NOMO-1 treated with dmso at 0.1 percent for 144 hours (cell line): ENCODE data around the gene CDX1.

Experiments
- DNase-seq: peaks from one replicate; lab custom pipeline; 2025; ENCODE audit not compliant: unreplicated experiment; lab: John Stamatoyannopoulos, UW

Gene CDX1

DNA sequence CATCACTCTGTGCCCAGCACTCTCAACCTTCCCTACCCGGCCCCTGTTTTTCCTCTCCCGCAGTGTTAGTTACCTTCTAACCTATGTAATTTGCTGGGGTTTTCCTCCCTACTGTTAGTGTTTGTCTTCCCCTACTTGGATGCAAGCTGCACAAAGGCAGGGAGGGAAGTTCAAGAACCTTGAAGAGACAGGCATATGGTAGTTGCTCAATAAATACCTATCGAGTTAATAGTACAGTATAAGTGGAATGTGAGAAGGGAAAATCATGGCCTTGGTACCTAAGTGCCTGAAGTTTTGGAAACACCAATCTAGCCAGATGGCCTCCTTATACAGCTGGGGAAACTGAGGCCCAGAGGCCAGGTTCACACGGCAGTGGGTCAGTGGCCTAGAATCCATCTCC lies 35.1 kb upstream of the CDX1 start:
- DNase-seq, result no peak

DNA sequence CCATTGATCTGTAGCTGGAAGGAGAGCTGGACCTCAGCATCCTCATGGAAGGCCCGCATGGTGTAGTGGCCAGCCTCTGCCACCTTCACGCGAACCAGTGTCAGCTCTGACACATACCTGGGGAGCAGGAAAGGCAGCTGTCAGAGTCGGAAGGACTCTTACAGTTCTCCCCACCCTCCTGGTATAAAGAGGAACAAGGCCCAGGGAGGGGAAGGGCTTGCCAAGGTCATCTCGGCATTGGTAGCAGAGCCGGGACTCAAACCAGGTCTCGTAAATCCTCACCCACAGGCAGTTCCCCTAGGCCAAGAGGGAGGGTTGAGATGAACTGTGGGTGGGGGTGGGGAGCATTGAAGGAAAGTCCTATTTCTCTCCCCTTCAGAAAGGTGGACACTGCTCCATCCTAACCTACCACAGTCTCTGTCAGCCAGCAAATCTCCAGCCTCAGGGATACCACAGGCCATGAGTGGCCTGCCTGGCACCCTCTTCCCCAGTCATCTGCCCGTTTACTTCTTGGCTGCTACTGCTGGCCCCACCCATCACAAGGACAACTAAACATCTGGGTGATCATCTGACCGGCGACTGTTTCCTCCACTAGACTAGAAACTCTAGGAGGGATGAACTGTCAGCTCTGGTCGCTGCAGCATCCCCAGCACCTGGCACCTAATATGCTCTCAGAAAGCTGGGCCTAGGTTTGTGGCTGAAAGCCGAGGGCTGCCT lies 34.4 kb upstream of the CDX1 start:
- peak; percentile 72 for DNase-seq

DNA sequence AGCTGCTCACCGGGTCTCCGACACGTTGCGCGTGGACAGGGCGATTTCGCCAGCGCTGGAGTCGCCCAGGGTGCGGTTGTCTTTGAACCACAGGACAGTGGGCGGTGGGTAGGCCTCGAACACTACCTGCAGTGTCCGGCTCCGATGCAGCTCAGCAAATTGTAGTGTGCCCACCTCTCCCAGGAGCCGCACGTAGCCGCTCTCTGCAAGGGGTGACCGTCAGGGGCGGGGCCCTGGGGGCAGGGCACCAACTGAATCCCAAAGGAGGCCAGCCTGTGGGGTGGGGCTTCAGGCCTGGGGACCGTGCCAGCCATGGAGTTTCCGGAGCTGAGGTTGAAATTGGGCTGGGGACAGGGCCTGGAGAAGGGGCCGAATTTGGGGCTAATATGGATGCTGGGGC lies 33.8 kb upstream of the CDX1 start:
- DNase-seq, result no peak

DNA sequence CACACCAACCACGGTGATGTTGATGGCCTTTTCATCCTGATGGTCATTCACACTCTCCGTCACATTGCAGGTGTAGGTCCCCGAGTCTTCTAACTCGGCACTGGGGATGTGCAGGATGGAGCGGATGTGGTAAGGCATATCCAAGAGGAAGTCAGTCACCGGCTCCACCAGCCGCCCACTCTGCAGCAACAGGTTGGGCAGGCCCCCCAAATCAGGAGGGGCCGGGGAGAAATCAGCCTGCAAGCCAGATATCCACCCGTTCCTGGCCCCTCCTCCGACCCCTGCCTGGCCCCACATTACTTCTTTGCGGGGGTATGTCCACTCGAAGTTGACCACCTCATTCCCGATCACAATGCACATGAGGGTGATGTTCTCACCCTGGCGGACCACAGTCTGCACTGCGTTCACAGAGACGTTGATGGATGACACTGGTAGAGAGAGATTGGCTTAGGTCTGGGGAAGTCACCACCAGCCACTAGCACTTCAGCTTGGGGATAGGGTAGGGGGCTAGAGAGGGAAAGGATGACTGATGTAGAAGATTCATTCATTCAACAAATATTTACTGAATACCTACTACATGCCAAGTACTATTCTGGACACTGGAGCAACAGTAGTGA lies 32.9 kb upstream of the CDX1 start:
- no peak for DNase-seq

GRCh38 chr5:150134198-150134588 lies 32.4 kb upstream of the CDX1 start:
- no peak for DNase-seq

DNA sequence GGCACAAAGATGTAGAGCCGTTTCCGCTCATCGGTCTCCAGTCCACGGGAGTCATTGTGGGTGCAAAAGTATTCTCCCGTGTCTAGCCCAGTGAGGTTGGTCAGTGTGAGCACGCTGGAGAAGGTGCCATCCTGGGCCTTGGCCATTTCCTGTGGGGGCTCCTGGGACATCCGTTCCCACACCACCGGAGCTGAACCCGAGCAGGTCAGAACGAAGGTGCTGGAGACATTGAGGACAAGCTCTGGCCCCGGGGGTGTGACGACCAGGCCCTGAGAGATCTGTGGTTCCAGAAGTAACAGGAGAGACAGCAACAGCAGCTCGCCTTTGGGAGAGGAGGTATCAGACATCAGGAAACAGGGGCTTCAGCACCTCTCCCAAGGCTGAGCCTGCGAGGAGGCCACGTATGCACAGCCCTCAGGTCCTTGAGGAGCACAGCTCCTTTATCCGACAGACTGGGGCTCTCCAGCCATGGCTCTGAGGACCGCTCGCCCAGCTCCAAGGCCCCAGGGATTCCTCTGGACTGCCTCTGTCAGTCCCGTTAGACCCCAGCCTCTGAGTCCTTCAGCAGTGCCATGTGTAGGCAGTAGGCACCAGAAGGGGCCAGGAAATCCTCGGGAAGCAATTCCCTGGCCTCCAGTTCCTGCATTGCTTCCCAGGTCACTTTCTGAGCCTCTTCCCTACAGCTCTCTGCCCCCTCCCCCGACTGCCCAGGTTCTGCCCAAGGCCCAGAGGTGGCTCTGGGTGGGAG lies 30.8 kb upstream of the CDX1 start:
- no peak for DNase-seq

DNA sequence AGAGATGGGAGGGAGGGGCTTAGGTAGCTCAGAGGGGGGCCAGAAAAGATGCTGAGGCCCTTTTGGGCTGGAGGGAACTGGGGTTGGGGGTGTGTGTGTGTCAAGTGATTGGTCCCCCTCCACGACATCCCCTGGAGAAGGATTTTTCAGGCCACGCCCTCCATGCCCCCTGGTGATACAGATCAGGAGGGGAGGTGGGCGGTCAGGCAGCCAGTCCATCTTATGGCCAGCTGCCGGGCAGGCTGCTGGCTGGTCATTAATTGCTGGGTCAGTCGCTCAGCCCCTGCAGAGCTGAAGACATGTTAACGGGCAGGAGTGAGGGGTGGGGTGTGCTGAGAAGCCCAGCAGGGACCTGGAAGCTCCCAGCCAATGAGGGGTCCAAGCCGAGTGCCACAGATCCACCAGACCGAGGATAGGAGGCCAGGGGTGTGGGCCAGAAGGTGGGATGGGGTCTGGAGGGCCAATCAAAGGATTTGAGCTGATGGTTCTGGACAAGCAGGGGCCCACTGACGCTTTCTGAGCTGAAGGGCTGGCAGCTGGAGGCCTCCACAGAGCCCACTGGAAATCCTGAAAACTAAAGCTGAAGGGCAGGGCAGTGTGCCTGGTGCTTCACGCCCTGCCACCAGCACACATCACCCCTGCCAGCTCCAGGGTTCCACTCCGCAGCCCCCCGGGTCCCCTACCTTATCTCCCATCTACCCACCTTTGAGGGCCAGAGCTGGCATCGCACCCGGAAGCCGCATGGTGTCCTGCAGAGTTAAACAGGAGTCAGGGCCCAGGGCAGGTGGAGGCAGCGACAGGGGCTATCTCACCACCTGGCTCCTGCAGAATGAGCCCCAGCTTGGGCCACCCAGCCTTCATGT lies 30.0 kb upstream of the CDX1 start:
- no peak for DNase-seq

DNA sequence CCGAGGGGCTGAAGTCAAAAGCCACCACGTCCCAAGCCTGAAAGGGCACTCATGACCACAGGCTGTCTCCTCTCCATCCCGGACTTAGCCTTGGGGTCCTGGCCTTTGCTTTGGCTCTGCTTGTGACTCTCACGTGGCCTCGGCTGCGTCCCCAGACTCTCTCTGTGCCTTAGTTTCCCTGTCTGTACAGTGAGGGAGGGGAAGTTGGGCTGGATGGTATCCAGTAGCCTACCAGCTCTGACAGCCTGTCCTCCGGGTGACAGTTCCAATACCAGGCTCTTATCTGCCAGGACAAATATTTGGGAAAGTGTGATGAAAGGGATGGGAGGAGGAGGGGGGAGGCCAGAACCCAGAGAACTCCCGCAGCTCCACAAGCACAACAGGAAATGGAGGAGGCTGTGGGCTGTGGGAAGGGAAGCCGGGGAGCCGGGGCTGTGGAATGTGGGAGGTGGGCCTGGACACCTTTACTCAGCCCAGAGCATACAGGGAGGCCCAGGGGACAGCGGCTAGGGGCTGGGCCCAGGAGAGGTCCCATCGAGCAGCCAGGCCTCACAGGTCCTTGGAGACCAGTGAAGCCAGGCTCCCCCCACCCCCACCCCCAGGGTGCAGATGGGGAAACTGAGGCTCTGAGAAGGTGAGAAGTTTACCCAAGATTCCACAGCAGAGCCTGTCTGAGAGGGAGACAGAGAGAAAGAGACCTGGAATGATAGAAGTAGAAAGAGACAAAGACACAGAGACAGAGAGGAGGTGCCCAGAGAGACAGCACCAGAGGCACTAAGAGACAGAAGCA lies 29.2 kb upstream of the CDX1 start:
- no peak for DNase-seq

DNA sequence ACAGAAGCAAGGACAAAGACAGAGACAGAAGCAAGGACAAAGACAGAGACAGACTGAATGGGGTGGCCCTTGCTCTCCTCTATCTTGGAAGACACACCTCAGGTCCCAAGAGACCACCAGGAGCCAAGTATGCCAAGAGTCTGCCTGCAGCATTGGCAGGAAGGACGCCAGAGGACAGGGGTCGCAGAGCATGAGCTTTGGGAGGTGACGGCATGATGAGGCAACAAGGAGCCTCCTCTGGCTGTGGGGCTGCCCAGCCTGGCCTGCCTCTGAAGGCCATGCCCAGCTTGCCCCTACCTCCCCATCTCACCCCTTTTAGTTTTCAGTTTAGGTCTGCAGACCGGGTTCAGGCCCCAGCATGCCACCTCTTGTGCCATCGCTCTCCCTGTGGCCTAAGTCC lies 28.6 kb upstream of the CDX1 start:
- no peak for DNase-seq

DNA sequence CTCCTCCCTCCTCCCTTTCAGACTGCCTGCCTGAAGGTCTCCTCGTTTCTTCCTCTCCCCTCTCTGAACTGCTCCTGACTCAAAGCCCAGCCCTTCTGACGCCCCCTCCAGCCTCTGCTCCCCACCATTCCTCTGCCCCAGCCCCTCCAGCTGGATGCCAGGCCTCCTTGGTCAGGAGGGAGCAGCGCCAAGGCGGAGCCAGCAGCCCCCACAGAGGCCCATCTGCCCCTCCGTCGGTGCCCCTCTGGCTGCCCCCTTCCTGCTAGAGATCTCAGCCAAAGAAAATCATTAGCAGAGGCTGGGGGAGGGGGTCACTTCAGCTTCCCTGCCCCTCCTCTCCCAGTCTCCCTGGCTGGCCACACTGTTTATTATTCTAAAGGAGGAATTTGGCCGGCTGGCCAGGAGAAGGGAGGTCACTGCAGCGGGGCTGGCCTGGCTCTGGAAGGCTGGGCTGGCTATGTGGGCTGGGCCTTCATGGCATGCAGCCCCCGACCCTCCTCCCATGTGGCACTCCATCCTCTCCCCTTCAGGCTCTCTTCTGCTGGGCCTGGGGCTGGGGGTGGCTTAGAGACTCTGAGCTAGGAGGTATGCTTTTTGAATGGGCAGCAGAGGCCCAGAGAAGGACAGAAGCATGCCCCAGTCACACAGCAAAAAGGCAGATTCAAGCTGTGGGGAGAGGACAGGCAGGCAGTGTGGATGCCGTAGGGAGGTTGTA lies 27.9 kb upstream of the CDX1 start:
- no peak for DNase-seq

DNA sequence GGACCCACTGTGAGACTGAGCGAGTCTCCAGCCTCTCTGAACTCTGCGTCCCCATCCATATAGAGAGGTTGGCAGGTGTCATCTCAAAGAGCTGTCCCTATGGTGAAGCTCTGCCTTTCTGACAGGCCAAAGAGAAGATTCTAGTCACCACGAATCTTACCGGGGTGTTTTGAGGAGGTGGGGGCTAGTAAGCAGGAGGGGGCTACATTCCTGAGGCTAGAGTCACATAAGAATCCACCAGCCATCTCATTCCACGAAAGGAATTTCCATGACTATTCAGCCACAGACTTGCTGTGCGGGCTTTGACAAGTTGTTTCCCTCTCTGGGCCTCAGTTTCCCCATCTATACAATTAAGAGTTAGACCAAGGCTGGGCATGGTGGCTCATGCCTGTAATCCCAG lies 27.2 kb upstream of the CDX1 start:
- no peak for DNase-seq

DNA sequence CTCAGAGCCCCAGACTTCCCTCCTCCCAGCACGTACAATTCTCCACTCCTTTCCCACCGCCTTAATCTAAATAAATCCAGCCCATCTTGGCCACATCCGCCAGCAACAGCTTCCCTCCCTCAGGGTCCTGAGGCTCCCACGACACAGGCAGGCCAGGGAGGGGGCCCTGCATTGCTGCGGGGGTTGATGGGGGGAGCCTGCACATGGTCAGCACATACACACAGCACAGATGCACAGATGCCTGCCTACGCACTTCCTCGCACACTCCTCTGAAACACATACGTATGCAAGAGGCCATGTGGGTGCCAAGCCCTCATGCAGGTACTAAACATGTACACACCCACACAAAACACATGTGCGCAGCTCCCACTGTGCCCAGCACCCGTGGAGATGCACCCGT lies 25.7 kb upstream of the CDX1 start:
- DNase-seq, result no peak

DNA sequence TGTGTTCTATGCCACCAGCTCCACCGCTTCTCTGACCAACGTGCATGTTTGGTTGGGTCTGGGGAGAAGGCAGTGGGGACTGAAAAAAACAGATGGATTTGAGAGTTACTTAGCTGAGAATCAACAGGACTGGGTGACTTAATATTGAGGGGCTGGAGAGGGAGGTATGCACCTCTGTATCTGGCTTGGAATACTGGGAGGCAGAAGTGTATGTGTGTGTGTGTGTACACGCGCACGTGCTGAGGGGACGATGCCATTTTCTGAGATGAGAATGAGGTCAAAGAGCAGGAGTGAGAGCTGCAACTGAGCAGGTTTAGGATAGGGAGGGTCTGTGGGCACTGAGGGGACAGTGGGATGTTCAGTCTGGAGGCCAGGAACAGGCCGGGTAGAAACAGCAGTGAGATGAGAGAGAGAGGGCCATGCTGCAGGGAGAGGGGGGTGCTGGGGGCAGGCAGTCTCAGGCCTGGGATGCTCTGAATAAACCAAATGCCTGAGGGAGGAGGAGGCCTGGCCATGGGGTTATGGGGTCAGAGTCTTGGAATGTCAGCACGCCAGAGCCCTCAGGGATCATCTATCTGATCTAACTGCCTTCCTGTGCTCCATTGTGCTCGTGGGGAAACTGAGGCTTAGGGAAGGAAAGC lies 24.9 kb upstream of the CDX1 start:
- no peak for DNase-seq

DNA sequence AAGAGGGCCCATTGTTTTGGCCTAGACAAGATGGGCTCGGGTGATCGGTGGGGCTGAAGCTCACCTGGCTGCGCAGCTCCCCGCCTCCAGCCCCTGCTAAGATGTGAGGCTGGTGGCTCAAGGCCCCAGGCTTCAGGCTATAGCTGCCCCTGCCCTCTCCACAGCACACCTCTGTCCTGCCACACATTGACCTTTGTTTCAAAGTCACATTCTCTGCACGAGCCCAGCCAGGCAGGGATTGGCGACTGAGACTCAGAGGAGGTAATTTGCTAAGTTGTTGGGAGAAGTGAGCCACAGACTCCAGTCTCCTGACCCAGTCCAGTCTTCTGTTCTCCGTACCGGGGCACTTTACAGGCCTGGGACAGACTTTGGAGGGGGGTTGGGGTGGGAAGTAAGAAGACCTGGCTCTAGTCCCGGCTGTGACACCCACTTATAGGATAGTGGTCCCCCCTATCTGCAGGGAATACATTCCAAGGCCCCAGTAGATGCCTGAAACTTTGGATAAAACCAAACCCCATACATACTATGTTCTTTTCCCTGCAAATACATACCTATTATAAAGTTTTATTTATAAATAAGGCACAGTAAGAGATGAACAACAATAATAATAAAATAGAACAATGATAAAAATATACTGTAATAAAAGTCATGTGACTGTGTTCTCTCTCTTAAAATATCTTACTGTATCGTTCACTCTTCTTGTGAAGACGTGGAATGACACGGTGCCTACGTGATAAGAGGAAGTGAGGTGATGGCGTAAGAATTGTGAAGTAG lies 24.2 kb upstream of the CDX1 start:
- DNase-seq, result peak; percentile 62

GRCh38 chr5:150142959-150143349 lies 23.6 kb upstream of the CDX1 start:
- no peak for DNase-seq

DNA sequence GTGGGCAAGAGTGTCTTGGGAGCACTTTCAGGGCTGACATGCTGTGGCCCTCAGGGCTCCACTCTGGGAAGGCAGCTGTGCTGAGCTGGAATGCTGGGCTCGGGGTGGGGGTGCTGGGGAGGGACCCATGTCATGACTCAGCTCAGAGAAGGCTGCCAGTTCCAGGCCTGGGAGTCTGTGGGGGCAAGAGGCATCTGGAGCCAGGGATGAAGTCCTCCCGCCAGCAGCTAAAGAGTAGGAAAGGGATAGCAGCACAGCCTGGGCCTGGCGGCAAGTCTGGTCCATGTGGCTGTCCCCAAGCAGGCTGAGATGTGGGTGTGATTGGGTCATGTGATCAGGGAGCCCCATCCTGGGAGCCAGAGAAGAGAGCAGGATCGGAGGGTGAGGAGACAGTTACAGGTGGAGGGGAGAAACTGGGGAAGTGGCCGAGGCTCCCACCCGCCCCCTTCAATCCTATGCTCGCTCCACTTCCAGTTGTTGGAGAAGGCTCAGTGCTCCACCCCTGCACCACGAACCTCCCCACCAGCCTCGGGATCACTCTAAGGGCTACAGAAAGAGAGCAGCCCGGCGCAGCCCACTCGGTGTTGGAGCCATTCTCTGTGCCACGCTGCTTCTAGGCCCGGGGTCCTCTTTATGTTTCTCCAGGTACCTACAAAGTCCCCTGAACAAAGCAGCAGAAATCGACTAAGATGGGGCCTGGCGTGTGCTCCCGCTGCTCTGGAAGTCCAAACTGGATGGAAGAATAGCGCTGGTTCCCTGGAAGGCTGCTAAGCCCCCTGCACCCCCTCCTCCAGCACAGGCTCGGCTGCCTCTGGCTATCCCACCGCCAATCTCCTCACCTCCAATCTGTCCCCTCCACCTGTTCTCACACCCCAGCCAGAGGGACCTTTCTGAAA lies 23.0 kb upstream of the CDX1 start:
- no peak for DNase-seq

GRCh38 chr5:150144246-150144801 lies 22.3 kb upstream of the CDX1 start:
- no peak for DNase-seq
